ENCODE measurements around the gene EFHD2.
"Not testable (repeated sequence)": the region's sequence is repeated elsewhere in the genome, so short reads cannot be mapped to it uniquely, and the experiment has no call there.

Gene EFHD2, protein sequence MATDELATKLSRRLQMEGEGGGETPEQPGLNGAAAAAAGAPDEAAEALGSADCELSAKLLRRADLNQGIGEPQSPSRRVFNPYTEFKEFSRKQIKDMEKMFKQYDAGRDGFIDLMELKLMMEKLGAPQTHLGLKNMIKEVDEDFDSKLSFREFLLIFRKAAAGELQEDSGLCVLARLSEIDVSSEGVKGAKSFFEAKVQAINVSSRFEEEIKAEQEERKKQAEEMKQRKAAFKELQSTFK

DNA sequence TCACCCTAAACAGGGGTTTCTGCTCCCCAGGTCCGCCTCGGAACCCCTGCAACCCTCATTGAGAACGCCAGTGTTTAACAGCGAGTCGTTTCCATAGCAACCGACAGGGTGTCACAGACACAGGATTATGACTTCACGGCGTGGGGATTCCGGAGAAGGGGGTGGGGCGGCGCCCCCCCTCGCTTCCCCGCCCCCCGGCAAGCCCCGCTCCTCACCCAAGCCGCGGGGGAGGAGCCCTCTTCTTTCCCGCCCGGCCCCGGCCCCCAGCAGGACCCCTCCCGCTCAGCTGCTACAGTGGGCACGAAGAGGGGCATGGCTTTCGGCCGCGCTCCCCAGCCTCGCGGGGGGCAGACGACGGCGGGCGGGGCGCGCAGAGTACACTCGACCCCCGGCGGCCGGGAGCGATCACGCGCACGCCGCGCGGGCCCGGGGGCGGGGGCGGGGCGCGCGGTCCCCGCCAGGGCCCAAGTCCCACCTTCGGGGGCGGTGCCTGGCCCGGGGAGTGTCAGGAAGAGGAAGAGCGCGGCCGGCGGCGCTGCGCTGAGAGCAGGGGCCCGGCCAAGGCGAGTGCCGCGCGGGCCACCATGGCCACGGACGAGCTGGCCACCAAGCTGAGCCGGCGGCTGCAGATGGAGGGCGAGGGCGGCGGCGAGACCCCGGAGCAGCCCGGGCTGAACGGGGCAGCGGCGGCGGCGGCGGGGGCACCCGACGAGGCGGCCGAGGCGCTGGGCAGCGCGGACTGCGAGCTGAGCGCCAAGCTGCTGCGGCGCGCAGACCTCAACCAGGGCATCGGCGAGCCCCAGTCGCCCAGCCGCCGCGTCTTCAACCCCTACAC lies at the start of gene EFHD2:
Gene EFHD2, plus strand, starts transcription at position 501 of the 835 bp plus-strand sequence. Its CDS starts 84 bp downstream, at position 585.
- peak; percentile 55 for DNase-seq (ENCODE audit: low read depth)

DNA sequence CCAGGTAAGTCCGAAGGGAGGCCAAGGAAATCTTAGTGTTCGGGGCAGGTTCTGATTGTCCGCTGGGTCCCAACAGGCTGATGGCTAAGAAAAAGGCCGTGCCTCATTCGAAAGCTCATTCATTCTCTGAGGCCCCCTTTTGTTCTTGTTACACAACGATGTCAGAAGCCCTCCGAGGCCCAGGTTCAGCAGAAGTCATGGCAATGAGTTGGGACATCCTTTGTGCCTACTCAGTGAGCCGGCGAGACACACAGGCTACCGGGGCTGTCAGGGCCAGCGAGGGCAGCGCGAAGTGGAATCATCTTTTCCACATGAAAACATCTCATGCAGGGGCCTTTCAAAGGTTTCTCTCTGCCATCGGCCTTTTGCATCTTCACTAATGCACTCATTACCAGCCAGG lies 49.0 kb upstream of the EFHD2 start:
- no peak for DNase-seq (ENCODE audit: low read depth)

DNA sequence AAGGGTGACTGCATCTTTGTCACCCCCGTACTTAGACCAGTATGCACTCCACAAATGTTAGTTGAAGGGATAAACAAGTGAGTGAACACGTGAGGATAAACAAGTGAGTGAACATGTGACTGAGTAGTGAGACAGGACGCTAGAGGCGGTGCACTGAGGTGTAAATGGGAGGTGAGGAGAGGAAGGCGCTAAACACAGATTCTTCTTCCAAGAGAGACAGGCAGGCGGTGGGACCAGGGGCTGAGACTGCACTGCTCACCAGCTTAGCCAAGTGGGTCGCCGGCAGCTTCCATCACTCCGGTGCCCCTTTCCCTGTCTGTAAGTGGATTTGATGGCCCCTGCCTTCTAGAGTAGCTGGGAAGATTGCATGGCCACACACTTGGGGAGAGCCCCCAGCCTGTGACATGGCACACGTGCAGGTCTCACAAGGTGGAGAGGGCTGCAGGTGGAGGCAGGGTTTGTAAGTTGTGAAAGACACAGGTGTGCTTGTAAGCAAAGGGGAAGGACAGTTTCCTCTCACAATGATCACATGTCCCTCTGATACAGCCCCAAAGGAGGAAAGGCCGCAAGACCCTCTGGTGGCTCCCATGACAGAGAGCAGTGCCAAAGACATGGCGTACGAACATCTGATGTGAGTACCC lies 47.5 kb upstream of the EFHD2 start:
- no peak for DNase-seq (ENCODE audit: low read depth)

DNA sequence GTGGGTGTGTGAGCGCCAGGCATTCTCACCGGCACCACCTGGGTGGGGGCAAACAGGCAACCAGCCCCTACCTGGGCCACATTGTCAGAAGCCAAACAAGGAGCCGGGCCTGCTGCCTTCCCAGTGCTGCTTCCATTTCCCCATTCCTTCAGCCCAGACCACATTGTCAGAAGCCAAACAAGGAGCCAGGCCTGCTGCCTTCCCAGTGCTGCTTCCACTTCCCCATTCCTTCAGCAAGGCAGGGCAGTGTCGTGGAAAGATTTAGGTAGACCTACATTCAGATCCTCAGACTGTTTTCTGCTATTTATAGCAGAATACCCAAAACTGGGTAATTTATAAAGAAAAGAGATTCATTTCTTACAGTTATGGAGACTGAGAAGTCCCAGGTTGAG lies 47.0 kb upstream of the EFHD2 start:
- DNase-seq (ENCODE audit: low read depth) = no peak

DNA sequence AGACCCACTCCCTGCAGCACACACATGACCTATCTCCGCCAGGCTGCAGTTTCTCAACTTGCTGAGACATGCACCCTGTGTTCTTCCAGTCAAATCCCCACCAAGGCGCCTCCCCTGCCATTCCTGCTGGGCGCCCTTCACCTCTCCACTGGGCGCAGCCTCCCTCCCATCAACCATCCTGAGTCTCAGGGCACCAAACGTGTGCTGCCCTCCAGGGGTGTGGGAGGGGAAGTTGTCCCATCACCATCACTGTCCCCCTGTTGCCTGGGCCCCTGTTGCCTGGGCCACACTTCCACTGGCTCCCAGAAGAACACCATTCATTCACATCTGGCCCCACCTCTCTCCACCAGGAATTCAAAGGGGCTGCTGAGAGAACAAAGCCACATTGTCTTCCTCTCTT lies 44.9 kb upstream of the EFHD2 start:
- no peak for DNase-seq (ENCODE audit: low read depth)

DNA sequence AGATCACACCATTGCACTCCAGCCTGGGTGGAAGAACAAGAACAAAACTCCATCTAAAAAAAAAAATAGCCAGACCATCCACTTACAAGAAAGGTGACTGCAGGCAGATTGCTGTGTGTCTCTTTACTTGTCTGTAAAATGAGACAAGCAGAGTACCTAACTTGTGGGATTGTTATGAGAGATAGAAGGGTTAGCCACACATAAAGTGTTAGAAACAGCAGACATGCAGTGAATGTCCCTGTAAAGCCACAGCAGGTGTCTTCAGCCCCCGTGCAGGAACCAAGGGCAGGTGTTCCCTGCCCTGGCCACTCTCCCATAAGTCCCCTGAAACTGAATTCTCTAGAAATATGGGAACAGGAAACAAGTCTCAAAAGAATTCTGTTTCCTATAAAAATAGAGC lies 40.8 kb upstream of the EFHD2 start:
- no peak for DNase-seq (ENCODE audit: low read depth)

DNA sequence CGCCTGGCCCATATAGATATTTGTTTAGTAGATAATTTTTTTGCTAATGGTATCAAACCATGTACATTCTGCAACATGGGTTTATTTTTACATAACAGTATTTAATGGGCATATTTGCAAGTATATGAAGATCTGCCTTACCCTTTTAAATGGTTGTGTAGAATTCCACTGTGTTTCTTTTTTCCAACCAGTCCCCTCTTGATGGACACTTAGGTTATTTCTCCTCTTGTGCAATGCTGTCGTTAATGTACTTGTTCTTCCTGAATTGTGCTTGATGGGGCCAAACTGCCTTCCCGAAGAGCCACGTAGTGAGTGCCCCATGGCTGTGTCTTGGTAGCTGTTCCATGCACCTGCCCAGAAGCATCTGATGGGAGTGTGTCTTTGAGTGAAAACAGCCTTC lies 39.4 kb upstream of the EFHD2 start:
- no peak for DNase-seq (ENCODE audit: low read depth)

DNA sequence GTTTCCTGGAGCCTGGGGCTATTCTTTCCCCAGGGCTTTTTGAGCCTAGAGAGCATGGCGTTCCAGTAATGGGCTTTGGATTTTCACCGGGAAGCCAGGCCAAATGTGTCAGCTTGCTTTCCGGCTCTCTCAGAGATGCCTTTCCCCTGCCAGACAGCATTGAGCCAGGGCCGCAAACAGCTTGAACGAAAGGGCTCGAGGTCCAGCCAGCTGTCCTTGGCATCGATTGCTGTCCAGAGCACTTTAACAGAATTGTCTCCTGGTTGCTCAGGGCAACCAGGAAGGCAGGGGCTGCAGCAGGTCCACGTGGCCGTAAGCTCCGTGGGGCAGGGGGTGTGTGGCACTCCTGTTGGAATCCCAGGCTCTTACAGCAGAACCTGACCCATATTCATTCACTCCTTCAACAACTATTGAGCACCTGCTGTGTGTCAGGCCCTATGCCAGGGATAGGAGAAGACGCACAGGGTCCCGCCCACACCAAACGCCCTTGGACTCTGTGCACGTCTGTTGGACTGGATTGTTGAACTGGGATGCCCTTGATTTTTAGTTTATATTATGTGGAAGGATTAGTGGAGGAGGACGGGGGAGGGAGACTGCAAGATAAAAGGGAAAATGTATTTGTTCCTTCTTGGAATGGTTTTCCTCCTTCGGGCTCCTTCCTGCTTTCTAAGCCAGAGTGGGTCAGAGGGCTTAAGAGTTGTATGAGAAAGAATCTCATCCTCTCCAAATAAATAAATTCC lies 38.7 kb upstream of the EFHD2 start:
- DNase-seq (ENCODE audit: low read depth) = no peak

DNA sequence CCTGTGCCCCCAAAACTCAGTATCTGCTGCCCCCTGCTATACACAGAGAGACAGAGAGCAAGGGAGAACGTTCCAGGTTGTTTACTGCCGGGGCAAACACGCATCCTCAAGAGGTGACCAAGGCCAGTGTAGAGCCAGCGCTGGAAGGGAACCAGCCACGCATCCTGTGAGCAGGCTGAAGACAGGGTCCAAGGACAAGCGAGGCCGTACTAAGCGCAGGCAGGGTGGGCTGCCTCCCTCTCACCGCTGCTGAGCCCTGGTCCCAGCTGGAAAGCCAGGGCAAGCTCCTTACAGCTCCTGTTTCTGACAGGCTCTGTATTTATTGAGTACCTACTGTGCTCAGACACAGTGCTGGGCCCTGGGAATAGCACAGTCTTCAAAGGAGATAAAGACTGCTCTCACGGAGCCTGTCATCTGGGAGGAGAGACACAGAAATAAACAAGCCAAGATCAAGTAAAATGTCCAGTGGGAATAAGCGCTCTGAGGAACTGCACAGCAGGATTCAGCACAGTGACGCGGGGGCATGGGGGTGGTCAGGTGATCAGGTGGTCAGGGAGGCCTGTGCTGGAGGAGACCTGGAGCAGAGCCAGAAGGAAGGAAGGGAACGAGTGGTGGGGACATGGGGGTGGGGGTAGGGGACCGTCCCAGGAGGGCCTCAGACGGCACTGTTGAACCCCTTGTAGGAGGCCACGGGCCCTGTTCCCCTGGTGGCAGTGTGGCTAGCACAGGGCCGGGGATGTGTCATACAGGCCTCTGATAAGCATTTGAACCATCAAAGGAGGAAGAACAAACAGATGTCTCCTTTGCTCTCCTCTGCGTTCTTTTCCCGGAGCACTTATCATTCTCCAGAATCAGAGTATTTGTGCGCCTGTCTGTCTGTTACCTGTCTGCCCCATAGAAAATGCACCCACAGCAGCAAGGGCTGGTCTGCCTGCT lies 37.8 kb upstream of the EFHD2 start:
- DNase-seq (ENCODE audit: low read depth) = no peak

DNA sequence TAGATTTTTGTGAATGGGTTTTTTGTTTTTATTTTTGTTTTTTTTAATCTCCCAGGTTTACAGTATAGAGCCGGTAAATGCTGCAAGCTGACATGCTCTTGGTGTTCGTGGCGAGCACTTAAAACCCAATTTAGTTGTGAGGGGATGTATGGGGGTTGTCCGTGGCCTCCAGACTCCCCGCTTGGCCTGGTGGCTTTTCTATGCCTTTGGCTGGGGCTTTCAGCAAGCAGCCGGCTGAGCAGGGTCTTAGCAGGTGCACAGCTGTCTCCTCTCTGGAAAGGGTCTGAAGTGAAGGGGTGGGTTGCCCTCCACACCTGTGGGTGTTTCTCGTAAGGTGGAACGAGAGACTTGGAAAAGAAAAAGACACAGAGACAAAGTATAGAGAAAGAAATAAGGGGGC lies 31.0 kb upstream of the EFHD2 start:
- no peak for DNase-seq (ENCODE audit: low read depth)

DNA sequence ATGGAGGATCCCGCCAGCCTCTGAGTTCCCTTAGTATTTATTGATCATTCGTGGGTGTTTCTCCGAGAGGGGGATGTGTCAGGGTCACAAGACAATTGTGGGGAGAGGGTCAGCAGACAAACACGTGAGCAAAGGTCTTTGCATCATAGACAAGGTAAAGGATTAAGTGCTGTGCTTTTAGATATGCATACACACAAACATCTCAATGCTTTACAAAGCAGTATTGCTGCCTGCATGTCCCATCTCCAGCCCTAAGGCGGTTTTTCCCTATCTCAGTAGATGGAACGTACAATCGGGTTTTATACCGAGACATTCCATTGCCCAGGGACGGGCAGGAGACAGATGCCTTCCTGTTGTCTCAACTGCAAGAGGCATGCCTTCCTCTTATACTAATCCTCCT lies 30.5 kb upstream of the EFHD2 start:
- not testable (repeated sequence) for DNase-seq (ENCODE audit: low read depth)

DNA sequence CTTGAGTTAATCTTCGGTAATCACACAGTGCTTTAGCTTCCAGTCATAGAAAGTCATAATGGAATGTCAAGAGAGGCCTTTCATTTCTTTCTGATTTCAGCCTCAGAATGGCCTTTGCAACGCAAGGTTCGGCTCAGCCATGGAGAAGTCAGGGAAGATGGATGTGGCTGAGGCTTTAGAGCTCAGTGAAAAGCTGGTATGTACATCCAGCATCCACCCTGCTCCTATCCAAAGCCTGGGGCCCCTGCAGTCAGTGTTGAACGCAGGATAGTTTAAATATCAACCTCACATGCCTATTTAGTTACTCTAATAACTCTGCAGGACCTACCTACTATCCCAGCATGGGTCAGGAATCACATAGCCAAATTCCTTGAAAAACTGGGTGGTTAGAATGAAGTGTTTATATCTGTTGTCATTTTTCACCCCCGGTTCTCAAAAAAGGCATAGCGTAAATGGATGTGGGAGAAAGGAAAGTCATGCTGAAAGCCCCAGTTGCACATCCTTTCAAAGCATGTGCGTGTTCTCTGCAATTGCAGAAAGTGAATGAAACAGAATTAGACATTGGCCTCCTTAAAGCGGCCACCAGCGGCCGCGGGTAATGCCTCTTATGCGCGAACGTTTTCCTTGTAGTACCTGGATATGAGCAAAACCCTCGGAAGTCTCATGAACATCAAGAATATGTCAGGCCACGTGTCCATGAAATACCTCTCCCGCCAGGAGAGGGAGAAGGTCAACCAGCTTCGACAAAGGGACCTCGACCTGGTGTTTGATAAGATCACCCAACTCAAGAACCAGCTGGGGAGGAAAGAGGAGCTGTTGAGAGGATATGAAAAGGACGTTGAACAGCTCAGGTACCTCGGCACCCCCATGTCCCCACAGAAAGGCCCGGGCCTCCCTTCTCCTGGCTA lies 28.8 kb upstream of the EFHD2 start:
- DNase-seq (ENCODE audit: low read depth) = no peak

DNA sequence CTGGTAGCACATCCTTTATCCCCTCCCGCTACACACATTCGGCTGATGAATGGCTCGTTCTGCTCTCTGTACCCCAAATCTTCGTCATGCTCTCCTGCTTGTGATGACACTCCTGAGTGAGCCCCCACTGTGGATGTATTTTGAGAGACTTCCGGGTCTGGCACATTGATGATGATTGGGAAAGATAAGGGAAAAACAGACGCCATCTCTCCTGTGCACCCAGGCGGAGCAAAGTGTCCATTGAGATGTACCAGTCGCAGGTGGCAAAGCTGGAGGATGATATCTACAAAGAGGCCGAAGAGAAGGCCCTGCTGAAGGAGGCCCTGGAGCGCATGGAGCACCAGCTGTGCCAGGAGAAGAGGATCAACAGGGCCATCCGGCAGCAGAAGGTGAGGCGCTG lies 27.9 kb upstream of the EFHD2 start:
- DNase-seq (ENCODE audit: low read depth) = no peak

DNA sequence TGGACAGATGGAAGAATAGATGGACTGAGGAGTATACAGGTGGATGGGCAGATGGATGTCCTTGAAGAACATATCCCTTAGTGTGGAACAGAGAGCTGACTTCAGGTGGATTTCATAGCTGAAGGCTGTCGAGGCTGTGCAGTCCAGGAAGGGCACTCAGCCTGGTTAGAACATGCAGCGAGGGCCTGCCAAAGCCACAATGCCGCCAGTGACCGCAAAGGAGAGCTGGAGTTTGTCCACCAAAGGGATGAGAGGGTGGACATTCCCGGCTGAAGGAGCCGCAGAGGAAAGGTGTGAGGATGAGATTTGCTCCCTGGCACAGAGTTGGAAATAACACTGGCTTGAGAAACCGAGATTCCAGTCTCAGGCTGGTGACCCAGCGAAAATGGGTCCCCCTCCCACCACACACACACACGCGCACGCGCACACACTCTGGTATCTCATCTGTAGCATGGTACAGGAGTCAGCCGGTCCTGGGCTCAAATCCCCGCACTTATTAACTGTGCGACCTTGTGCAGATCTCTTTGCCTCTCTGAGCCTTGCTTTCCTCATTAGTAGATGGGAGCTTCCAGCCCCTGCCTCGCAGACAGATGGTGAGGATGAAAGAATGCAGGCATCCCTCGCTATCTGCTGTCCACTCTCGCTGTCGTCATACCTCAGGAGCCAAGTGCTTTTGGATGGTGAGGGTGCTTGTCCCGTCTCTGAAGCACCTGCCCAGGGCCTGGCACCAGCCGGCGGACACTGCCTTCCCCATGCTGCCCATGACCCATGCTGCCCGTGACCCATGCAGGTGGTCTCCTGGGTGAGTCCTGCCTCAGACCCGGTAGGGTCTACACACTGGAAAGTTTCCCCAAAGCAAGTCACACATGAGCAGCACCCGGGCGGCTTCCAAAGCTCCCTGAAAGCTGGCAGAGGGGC lies 26.8 kb upstream of the EFHD2 start:
- DNase-seq (ENCODE audit: low read depth) = no peak

DNA sequence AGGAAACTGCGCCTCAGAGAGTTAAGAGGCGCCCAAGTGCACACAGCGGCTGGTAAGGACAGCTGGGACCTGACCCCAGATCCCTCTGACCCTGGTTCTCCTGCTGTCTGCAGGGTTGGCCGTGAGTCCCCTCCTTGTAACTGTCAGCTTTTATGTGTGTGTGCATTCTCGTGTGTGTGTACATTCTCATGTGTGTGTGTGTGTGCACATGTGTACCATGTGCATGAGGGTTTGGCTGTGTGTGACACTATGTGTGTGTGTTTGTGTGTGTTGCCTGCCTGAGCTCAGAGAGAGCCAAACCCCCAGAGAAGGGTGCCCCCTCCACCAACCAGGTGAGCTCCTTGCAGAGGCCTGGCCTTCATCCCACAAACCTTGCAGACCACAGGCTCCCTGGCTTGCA lies 25.9 kb upstream of the EFHD2 start:
- no peak for DNase-seq (ENCODE audit: low read depth)

DNA sequence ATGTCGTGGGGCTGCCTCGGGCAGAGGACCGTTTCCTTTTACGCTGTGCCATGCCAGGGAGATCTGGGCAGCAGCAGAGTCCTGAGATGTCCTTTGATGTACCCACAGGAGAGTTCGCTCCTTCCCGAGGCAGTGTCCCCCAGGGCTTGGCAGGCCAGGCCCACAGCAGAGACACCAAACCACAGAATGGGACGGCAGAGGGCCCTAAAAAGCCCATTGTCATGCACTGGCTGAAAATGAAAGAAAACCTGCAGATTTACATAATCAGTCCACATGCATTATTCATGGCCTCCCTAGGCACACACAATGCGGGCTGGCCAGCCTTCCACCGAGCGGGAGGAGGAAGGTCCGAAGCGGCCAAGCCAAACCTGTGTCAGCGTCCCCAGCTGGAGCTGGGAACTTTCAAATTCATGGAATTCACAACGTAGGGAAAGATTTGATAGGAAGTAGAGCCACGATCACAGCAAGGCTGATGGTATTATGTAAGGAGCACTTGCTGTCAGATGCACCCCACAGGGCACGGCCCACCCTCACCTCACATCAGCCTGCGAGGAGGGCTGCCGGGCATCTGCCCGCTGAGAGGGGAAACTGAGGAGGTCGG lies 25.3 kb upstream of the EFHD2 start:
- DNase-seq (ENCODE audit: low read depth) = no peak

DNA sequence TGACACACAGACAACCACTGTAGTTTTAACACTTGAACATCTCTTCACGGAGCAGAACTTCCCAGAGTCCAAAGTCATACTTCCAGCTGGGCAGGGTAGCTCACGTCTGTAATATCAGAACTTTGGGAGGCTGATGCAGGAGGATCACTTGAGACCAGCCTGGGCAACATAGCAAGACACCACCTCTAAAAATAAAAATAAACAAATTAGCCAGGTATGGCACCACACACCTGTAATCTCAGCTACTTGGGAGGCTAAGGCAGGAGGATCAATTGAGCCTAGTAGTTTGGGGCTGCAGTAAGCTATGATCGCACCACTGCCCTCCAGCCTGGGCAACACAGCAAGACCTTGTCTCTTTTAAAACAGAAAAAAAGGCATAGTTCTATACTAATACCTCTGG lies 24.3 kb upstream of the EFHD2 start:
- DNase-seq (ENCODE audit: low read depth) = no peak

DNA sequence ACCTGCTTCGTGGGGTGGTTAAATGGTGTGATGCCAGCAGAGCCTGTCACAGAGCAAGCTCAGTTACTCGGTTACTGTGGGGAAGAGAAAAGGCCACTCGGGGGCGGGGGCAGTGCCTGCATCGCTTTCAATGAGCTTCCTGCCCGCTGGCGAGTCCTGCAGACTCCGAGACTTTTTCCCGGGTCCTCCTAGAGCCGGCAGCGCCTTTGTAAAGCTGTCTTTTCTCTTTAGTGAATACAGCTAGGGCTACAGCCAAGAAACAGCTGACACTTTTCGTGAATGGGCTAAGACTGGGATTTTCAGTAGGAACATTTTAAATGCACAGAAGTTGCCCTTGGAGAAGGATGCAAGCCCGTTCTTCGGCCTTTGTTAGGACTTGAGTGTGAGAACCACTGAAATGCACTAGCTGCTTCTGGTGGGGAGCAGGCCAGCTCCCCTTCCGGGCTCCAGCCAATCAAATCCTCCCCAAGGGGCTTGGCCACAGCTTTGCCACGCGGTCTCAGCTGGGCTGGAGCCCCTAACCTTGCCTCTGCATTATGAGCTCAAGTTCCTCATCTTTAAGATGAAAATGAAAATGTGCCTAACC lies 23.4 kb upstream of the EFHD2 start:
- DNase-seq (ENCODE audit: low read depth) = no peak

Data from stimulated activated CD8-positive, alpha-beta memory T cell treated with anti-CD3 and anti-CD28 coated beads, Interleukin-15, amount 100 ng/mL, for 24 hours (primary cell).